GM18858 (cell line): ENCODE data around the gene MMRN2.
"Not testable (repeated sequence)": the region's sequence is repeated elsewhere in the genome, so short reads cannot be mapped to it uniquely, and the experiment has no call there.

ENCODE experiments used
- ATAC-seq: cut with Tn5 transposase; IDR thresholded peaks from one replicate; pipeline ENCODE4 v1.9.1; 2021; ENCODE audit not compliant: unreplicated experiment

The MMRN2 gene

GRCh38 chr10:86941426-86941825, 16.0 kb downstream of the MMRN2 start:
- ATAC-seq = no peak

- no peak for ATAC-seq
Observed at GRCh38 chr10:86940677-86941076, 16.7 kb downstream of the MMRN2 start.

- not testable (repeated sequence) for ATAC-seq
Observed at GRCh38 chr10:86940076-86940475, 17.3 kb downstream of the MMRN2 start.

GRCh38 chr10:86938260-86938659, 19.2 kb downstream of the MMRN2 start:
- ATAC-seq = no peak

- ATAC-seq = no peak
Observed at GRCh38 chr10:86937502-86938154, 19.8 kb downstream of the MMRN2 start.

- ATAC-seq = no peak
Observed at GRCh38 chr10:86936661-86937501, 20.5 kb downstream of the MMRN2 start.

GRCh38 chr10:86934162-86934711, 23.2 kb downstream of the MMRN2 start:
- ATAC-seq = not testable (repeated sequence)

GRCh38 chr10:86932674-86933073, 24.7 kb downstream of the MMRN2 start:
- ATAC-seq = no peak

GRCh38 chr10:86931872-86932271, 25.5 kb downstream of the MMRN2 start:
- ATAC-seq = no peak

- no peak for ATAC-seq
Observed at GRCh38 chr10:86929468-86930380, 27.7 kb downstream of the MMRN2 start.

GRCh38 chr10:86922553-86922961, 34.9 kb downstream of the MMRN2 start:
- no peak for ATAC-seq

- no peak for ATAC-seq
Observed at GRCh38 chr10:86918022-86918471, 39.4 kb downstream of the MMRN2 start.

GRCh38 chr10:86914734-86915133, 42.7 kb downstream of the MMRN2 start:
- no peak for ATAC-seq

GRCh38 chr10:86905429-86905828, 52.0 kb downstream of the MMRN2 start:
- no peak for ATAC-seq

- ATAC-seq = no peak
Observed at GRCh38 chr10:86904600-86904999, 52.8 kb downstream of the MMRN2 start.

- no peak for ATAC-seq
Observed at GRCh38 chr10:86900955-86901354, 56.5 kb downstream of the MMRN2 start.

- ATAC-seq = peak; percentile 44
Observed at GRCh38 chr10:86899670-86900276, 57.6 kb downstream of the MMRN2 start.

- ATAC-seq = no peak
Observed at GRCh38 chr10:86899132-86899531, 58.3 kb downstream of the MMRN2 start.

GRCh38 chr10:86898511-86898910, 58.9 kb downstream of the MMRN2 start:
- no peak for ATAC-seq

GRCh38 chr10:86889997-86890396, 67.4 kb downstream of the MMRN2 start:
- no peak for ATAC-seq
